Caco-2 (cell line): ENCODE data around the gene P2RX6. TPM values are rescaled to one million over a fixed set of nuclear protein-coding genes. Genes with fewer than 3 reads are reported as not detected.
"Not testable (repeated sequence)": the region's sequence is repeated elsewhere in the genome, so short reads cannot be mapped to it uniquely, and the experiment has no call there.

Experiments used
- BruUV-seq: library from RNA; stranded (reverse); fragments of 400-500 nt; replicated peaks from 2 replicates; lab custom pipeline; 2021; lab: Mats Ljungman, UMichigan
- CTCF ChIA-PET: fragments of 300-600 bp; sonication (Branson Sonifier 250); formaldehyde crosslinking; loops from one replicate; lab custom pipeline; 2022; ENCODE audit warnings: antibody characterized with exemption; lab: Charles Lee
- POLR2A ChIA-PET: fragments of 300-600 bp; sonication (Branson Sonifier 250); formaldehyde crosslinking; loops from one replicate; lab custom pipeline; 2022; ENCODE audit warnings: antibody characterized with exemption; lab: Charles Lee
- DNase-seq, 2 experiments: peaks; one replicate each; pipeline versions ENCODE4 v3.0.0 to v3.0.0-alpha.2; 2020 to 2022
- H3K27me3 ChIP-seq: replicated peaks from 2 replicates; pipeline ENCODE4 v1.6.0; 2011; ENCODE audit warnings: low read length; ENCODE audit not compliant: control insufficient read depth, insufficient read depth
- H3K36me3 ChIP-seq: 2 replicates; pipeline ENCODE4 v1.5.1; 2011; ENCODE audit warnings: low read length; ENCODE audit not compliant: control insufficient read depth, insufficient read depth
- H3K4me1 ChIP-seq: fragments of 250-450 bp; sonication (Bioruptor Pico); 2 replicates; pipeline ENCODE4 v1.5.1; 2020; ENCODE audit warnings: mild to moderate bottlenecking
- H3K4me3 ChIP-seq: 2 replicates; pipeline ENCODE4 v1.5.1; 2011; ENCODE audit warnings: low read depth, mild to moderate bottlenecking, control low read depth, low read length
- H3K9me3 ChIP-seq: fragments of 250-450 bp; sonication (Bioruptor Pico); 2 replicates; pipeline ENCODE4 v1.5.1; 2020; ENCODE audit warnings: mild to moderate bottlenecking, moderate library complexity
- H3K27ac Mint-ChIP-seq: one replicate; pipeline ENCODE4 v1.8.0; 2022; ENCODE audit warnings: mixed read lengths; ENCODE audit not compliant: unreplicated experiment
- H3K27me3 Mint-ChIP-seq: one replicate; pipeline ENCODE4 v1.8.0; 2022; ENCODE audit warnings: mixed read lengths; ENCODE audit not compliant: insufficient read depth, unreplicated experiment
- H3K36me3 Mint-ChIP-seq: one replicate; pipeline ENCODE4 v1.8.0; 2022; ENCODE audit warnings: mild to moderate bottlenecking, mixed read lengths; ENCODE audit not compliant: insufficient read depth, unreplicated experiment
- H3K4me1 Mint-ChIP-seq: one replicate; pipeline ENCODE4 v1.8.0; 2022; ENCODE audit warnings: low read depth, mixed read lengths; ENCODE audit not compliant: unreplicated experiment
- H3K4me3 Mint-ChIP-seq: one replicate; pipeline ENCODE4 v1.8.0; 2022; ENCODE audit warnings: mild to moderate bottlenecking, moderate library complexity, mixed read lengths; ENCODE audit not compliant: unreplicated experiment
- H3K9me3 Mint-ChIP-seq: one replicate; pipeline ENCODE4 v1.8.0; 2022; ENCODE audit warnings: mixed read lengths; ENCODE audit not compliant: unreplicated experiment
- CTCF ChIP-seq, 2 experiments: fragments of 200-600 bp in 1 of 2; IDR thresholded peaks; 1 replicate in 1 of 2; 2 replicates in 1 of 2; pipeline versions ENCODE4 v1.5.1 to v1.8.0; 2011 to 2022; ENCODE audit warnings: antibody characterized with exemption in 1 of 2, control low read depth in 1 of 2, inconsistent platforms in 1 of 2, low read depth in 1 of 2, low read length in 1 of 2, mild to moderate bottlenecking in 1 of 2, moderate library complexity in 1 of 2; ENCODE audit not compliant: insufficient read depth in 1 of 2, severe bottlenecking in 1 of 2, unreplicated experiment in 1 of 2
- intact Hi-C: fragments of 100-400 bp; cut with micrococcal nuclease; formaldehyde crosslinking; loops from one replicate; pipeline ENCODE4 v1.10.0; 2022; ENCODE audit not compliant: unreplicated experiment
- total RNA-seq: library from RNA; stranded (reverse); gene quantifications from 2 replicates; pipeline ENCODE4 v1.2.3, GENCODE V29; 2022

P2RX6 gene
- total RNA-seq, 1 experiment from 2014 or later, result 0.11 TPM

GRCh38 chr22:20970939-20971657 is 43.9 kb upstream of the P2RX6 start:
- Mint-ChIP-seq H3K27me3 (no peaks in the 10 kb centered on the region), H3K4me3 (no peak overlapping the region), H3K9me3 (no peaks in the 10 kb centered on the region), H3K4me1 (no peaks in the 10 kb centered on the region), H3K36me3 (no peaks in the 10 kb centered on the region), H3K27ac (no peak overlapping the region)
- no peak for TF ChIP-seq CTCF (IDR thresholded peaks at IDR 0.05; ENCODE audit: insufficient read depth in 1 of 2, low read depth in 1 of 2, low read length in 1 of 2, severe bottlenecking in 1 of 2, unreplicated experiment in 1 of 2)
- no peaks in the 10 kb centered on the region for H3K4me1 ChIP-seq
- no peaks in the 10 kb centered on the region for H3K36me3 ChIP-seq
- CTCF ChIA-PET, result interaction anchor here (2.4 kb wide), 1 partner anchor 11 kb away, joined by 7 read pairs; the partner anchor contains the start of gene LZTR1
- no peak for DNase-seq
- H3K4me3 ChIP-seq, result no peak overlapping the region
- no TSS peak for BruUV-seq
- H3K9me3 ChIP-seq, result no peaks in the 10 kb centered on the region
- intact Hi-C loops, result no loop called here
- H3K27me3 ChIP-seq, result no peaks in the 10 kb centered on the region; the same call in 1 of the 2 replicates
- POLR2A ChIA-PET, result no interaction called here

- H3K4me3 ChIP-seq, H3K4me1 Mint-ChIP-seq, H3K36me3 ChIP-seq, H3K27me3 Mint-ChIP-seq, DNase-seq, H3K4me3 Mint-ChIP-seq, H3K9me3 Mint-ChIP-seq, intact Hi-C loops, H3K27ac Mint-ChIP-seq, H3K27me3 ChIP-seq, H3K4me1 ChIP-seq, H3K36me3 Mint-ChIP-seq, H3K9me3 ChIP-seq, BruUV-seq: not testable (repeated sequence)
- ChIA-PET POLR2A (interaction anchor here (1.3 kb wide), 1 partner anchor 10 kb away, joined by 4 read pairs; the partner anchor contains the start of gene LZTR1), CTCF (interaction anchor here (0.7 to 1.2 kb wide), 2 partner anchors 10 to 103 kb away, joined by 3 to 5 read pairs; partner anchors contain the start of gene LZTR1)
Measured at GRCh38 chr22:20972014-20972694, 42.8 kb upstream of the P2RX6 start.

GRCh38 chr22:20972933-20973577 is 41.9 kb upstream of the P2RX6 start:
- no peaks in the 10 kb centered on the region for H3K27me3 Mint-ChIP-seq
- no peaks in the 10 kb centered on the region for H3K4me1 Mint-ChIP-seq
- no peak overlapping the region for H3K27ac Mint-ChIP-seq
- Histone ChIP-seq H3K36me3 (no peaks in the 10 kb centered on the region), H3K9me3 (no peaks in the 10 kb centered on the region), H3K27me3 (no peaks in the 10 kb centered on the region; the same call in 1 of the 2 replicates), H3K4me1 (no peaks in the 10 kb centered on the region), H3K4me3 (no peak overlapping the region)
- no peak for TF ChIP-seq CTCF (IDR thresholded peaks at IDR 0.05; ENCODE audit: insufficient read depth in 1 of 2, low read depth in 1 of 2, low read length in 1 of 2, severe bottlenecking in 1 of 2, unreplicated experiment in 1 of 2)
- DNase-seq, result no peak
- no peaks in the 10 kb centered on the region for H3K36me3 Mint-ChIP-seq
- intact Hi-C loops, result no loop called here
- H3K4me3 Mint-ChIP-seq, result no peak overlapping the region
- H3K9me3 Mint-ChIP-seq, result no peaks in the 10 kb centered on the region
- BruUV-seq, result no TSS peak
- CTCF ChIA-PET, result interaction anchor here (1.2 kb wide), 1 partner anchor 9 kb away, joined by 3 read pairs; the partner anchor contains the start of gene LZTR1
- POLR2A ChIA-PET, result interaction anchor here (1.3 kb wide), 1 partner anchor 9 kb away, joined by 4 read pairs; the partner anchor contains the start of gene LZTR1
